Natural killer cell (primary cell): ENCODE results near the gene PHF1. TPM values are rescaled to one million over a fixed set of nuclear protein-coding genes. Genes with fewer than 3 reads are reported as not detected.
A peak's percentile ranks its signal among the peaks of the same experiment; 100 is the strongest.

Source experiments
- ATAC-seq, 3 donors: fragments of 150-1000 bp in 2 of 3; fragments of 200-7000 bp in 1 of 3; cut with Tn5 transposase; 1 replicate in 1 of 3; 2 replicates in 2 of 3; pipeline ENCODE4 v1.10.0; 2021; ENCODE audit warnings: mild to moderate bottlenecking in 2 of 3, moderate library complexity in 2 of 3
- DNase-seq, 2 donors: peaks; one replicate each; pipeline versions ENCODE4 v3.0.0 to v3.0.0-alpha.2; 2013 to 2021; ENCODE audit warnings: mixed read lengths in 1 of 2
- H3K27ac ChIP-seq: one replicate; pipeline ENCODE4 v1.5.1; 2013; ENCODE audit warnings: mild to moderate bottlenecking, low read length
- H3K27me3 ChIP-seq: one replicate; pipeline ENCODE4 v1.6.1; 2013; ENCODE audit warnings: low read length; ENCODE audit not compliant: control insufficient read depth, insufficient read depth
- H3K36me3 ChIP-seq: one replicate; pipeline ENCODE4 v1.6.1; 2013; ENCODE audit warnings: low read length; ENCODE audit not compliant: control insufficient read depth, insufficient read depth
- H3K4me1 ChIP-seq: one replicate; pipeline ENCODE4 v1.6.1; 2013; ENCODE audit warnings: low read length; ENCODE audit not compliant: control insufficient read depth, insufficient read depth
- H3K4me3 ChIP-seq: one replicate; pipeline ENCODE4 v1.5.1; 2013; ENCODE audit warnings: low read length
- H3K9me3 ChIP-seq: one replicate; pipeline ENCODE4 v1.6.1; 2013; ENCODE audit warnings: low read length; ENCODE audit not compliant: control insufficient read depth, insufficient read depth
- H3K27ac Mint-ChIP-seq, 2 donors: one replicate each; pipeline ENCODE4 v1.8.0; 2022; ENCODE audit warnings: mild to moderate bottlenecking in 2 of 2, mixed read lengths in 2 of 2, moderate library complexity in 1 of 2
- H3K27me3 Mint-ChIP-seq, 2 donors: one replicate each; pipeline ENCODE4 v1.8.0; 2022; ENCODE audit warnings: low read depth in 2 of 2, mixed read lengths in 2 of 2
- H3K36me3 Mint-ChIP-seq: one replicate; pipeline ENCODE4 v1.8.0; 2022; ENCODE audit warnings: mixed read lengths
- H3K4me1 Mint-ChIP-seq, 2 donors: one replicate each; pipeline ENCODE4 v1.8.0; 2022; ENCODE audit warnings: mixed read lengths in 2 of 2
- H3K4me3 Mint-ChIP-seq: one replicate; pipeline ENCODE4 v1.8.0; 2022; ENCODE audit warnings: mild to moderate bottlenecking, moderate library complexity, mixed read lengths
- H3K9me3 Mint-ChIP-seq, 2 donors: one replicate each; pipeline ENCODE4 v1.8.0; 2022; ENCODE audit warnings: mixed read lengths in 2 of 2
- WGBS: methylation state at CpG from one replicate; pipeline ENCODE4 v1.1.7; 2013; ENCODE audit warnings: missing lambda C conversion rate; ENCODE audit not compliant: insufficient coverage; 5-methylcytosine and 5-hydroxymethylcytosine counted together
- intact Hi-C: fragments of 100-400 bp; cut with micrococcal nuclease; formaldehyde crosslinking; loops from one replicate; pipeline ENCODE4 v1.14.2; 2022
- total RNA-seq, 4 donors: library from RNA; stranded (reverse); fragments of 120-200 nt in 1 of 4; gene quantifications; one replicate each; pipeline versions ENCODE4 v1.2.3 to v1.2.4, GENCODE V29; 2013 to 2022
- TF ChIP-seq, protein P1 (sequence below): fragments of 200-600 bp; IDR thresholded peaks from one replicate; pipeline ENCODE4 v1.8.0; 2022; ENCODE audit warnings: antibody characterized with exemption

Gene PHF1
- total RNA-seq, 3 donors from 2014 or later (not counting 1 experiment from before 2014, with no cell fraction given): 262 to 392 (median 322) TPM

DNA sequence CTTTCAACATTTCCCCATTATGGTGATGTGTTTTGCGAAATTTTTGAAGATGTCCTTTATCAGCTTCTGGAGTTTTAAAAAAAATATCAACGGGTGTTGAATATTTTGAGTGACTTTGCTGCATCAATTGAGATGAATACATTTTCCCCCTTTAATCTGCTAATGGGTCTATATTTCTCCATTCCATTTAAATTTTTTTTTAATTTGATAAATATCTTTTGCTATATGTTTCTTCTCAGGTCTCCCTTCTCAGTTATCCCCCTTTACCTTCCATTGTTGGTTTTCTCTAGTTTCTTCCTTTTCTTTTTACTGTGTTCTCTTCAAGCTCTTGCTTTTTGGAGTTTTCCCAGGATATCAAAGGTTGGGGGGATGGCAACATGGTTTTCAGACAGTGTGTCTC lies 20.6 kb upstream of the PHF1 start:
- Mint-ChIP-seq H3K4me3 (no peak overlapping the region), H3K27me3 (no peaks in the 10 kb centered on the region), H3K36me3 (no peaks in the 10 kb centered on the region), H3K9me3 (no peaks in the 10 kb centered on the region), H3K27ac (peak overlapping the region; percentile 93), H3K4me1 (peaks cover 25 to 29% of the 10 kb centered on the region in 2 donors)
- ATAC-seq (no peak), DNase-seq (no peak)
- TF ChIP-seq, protein P1, sequence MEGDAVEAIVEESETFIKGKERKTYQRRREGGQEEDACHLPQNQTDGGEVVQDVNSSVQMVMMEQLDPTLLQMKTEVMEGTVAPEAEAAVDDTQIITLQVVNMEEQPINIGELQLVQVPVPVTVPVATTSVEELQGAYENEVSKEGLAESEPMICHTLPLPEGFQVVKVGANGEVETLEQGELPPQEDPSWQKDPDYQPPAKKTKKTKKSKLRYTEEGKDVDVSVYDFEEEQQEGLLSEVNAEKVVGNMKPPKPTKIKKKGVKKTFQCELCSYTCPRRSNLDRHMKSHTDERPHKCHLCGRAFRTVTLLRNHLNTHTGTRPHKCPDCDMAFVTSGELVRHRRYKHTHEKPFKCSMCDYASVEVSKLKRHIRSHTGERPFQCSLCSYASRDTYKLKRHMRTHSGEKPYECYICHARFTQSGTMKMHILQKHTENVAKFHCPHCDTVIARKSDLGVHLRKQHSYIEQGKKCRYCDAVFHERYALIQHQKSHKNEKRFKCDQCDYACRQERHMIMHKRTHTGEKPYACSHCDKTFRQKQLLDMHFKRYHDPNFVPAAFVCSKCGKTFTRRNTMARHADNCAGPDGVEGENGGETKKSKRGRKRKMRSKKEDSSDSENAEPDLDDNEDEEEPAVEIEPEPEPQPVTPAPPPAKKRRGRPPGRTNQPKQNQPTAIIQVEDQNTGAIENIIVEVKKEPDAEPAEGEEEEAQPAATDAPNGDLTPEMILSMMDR: no peak
- H3K9me3 ChIP-seq: no peaks in the 10 kb centered on the region
- no peaks in the 10 kb centered on the region for H3K27me3 ChIP-seq
- no peak overlapping the region for H3K4me3 ChIP-seq
- no peaks in the 10 kb centered on the region for H3K36me3 ChIP-seq
- WGBS: no CpG with 5 or more reads among the region's 2 CpGs
- peak overlapping the region; percentile 81 for H3K27ac ChIP-seq
- H3K4me1 ChIP-seq: peaks cover 18% of the 10 kb centered on the region
- intact Hi-C loops: loop anchor here (2.0 kb wide), 2 partner anchors 29 to 37 kb away; partner anchors contain the start of gene CUTA

DNA sequence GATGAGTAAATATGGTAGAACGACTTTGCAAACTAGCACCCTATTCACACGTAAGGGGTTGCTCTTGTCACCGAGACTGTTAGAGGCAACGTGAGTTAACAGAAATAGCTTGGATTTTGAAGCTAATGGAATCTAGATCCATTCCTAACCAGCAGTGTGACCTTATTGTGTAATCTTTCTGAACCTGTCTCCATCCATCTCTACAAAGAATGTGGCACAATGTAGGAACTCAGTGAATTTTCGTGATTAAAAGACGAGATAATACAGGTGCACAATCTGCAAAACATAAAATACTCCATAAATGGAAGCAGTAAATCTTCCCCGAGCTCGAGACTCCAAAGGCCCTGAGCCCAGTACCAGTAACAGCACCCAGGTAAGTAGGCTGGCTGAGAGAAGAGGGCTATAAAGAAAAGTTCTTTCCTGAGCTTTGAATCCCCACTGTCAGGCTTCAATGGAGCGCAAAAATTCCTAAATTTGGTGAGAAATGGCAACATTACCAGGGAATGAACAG lies 20.0 kb upstream of the PHF1 start:
- DNase-seq: no peak
- Mint-ChIP-seq H3K27ac (peak overlapping the region; percentile 93), H3K4me3 (peak overlapping the region; percentile 92), H3K4me1 (peaks cover 25 to 29% of the 10 kb centered on the region in 2 donors), H3K36me3 (no peaks in the 10 kb centered on the region), H3K9me3 (no peaks in the 10 kb centered on the region), H3K27me3 (no peaks in the 10 kb centered on the region)
- 76% methylated on average over 9 of the region's 9 CpGs for WGBS
- TF ChIP-seq, protein P1: no peak
- Histone ChIP-seq H3K9me3 (no peaks in the 10 kb centered on the region), H3K4me1 (peaks cover 18% of the 10 kb centered on the region), H3K27ac (peak overlapping the region; percentile 81), H3K27me3 (no peaks in the 10 kb centered on the region), H3K4me3 (no peak overlapping the region), H3K36me3 (no peaks in the 10 kb centered on the region)
- intact Hi-C loops: loop anchor here (1.0 to 2.0 kb wide), 8 partner anchors 19 to 157 kb away; partner anchors contain the start of genes CUTA, TAPBP and ZBTB9
- no peak for ATAC-seq

DNA sequence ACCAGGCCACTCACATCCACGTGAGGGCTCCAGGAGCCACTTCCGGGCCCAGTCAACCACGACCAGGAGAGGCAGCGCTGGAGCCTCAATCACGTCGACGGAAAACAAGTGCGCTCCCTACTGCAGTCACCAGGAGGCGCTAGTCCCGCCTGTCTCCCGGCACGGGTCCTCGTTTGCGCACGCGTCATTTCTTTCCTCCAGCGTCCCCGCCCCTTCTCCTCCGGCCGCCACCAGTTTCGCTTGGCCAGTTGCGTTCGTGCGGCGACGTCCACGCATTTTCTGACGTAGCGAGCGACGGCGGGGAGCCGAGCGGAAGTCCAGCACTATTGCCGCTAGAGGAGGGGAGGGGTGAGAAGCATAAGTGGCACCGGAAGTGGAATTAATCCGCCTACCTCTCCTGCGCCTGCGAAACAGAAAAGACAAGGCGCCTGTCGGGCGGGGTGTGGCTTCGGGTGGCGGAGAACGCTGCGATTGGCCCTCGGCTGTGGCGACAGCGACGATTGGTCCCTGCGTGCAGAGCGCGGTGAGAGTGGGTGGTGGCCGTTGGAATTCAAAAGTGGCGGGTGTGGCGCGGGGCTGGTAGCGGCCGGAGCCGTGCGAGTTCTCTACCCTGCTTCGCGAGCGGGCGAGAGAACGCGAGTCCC lies 19.4 kb upstream of the PHF1 start, which contains the start of gene KIFC1:
TSS of gene KIFC1 (plus strand) at position 546 of the 644 bp plus-strand sequence. CDS start 163 bp downstream, outside the sequence.
- DNase-seq: peak; percentile 99 to 100
- no peaks in the 10 kb centered on the region for H3K36me3 Mint-ChIP-seq
- H3K4me1 ChIP-seq: peaks cover 18% of the 10 kb centered on the region
- H3K4me1 Mint-ChIP-seq: peaks cover 25 to 29% of the 10 kb centered on the region in 2 donors
- intact Hi-C loops: loop anchor here (1.0 to 2.0 kb wide), 8 partner anchors 19 to 157 kb away; partner anchors contain the start of genes CUTA, TAPBP and ZBTB9
- H3K9me3 ChIP-seq: no peaks in the 10 kb centered on the region
- ATAC-seq: peak; percentile 87 to 96 (median 88)
- no peaks in the 10 kb centered on the region for H3K36me3 ChIP-seq
- H3K4me3 ChIP-seq: peak within 1 kb of the TSS; percentile 67
- peak within 1 kb of the TSS; percentile 85 for H3K27ac ChIP-seq
- under 1% methylated on average over 67 of the region's 67 CpGs for WGBS
- no peaks in the 10 kb centered on the region for H3K9me3 Mint-ChIP-seq
- peak within 1 kb of the TSS; percentile 92 for H3K4me3 Mint-ChIP-seq
- peak within 1 kb of the TSS; percentile 93 for H3K27ac Mint-ChIP-seq
- no peaks in the 10 kb centered on the region for H3K27me3 ChIP-seq
- H3K27me3 Mint-ChIP-seq: no peaks in the 10 kb centered on the region
- TF ChIP-seq, protein P1: peak; percentile 96
